ENCODE measurements around the gene SNX3. TPM values are rescaled to one million over a fixed set of nuclear protein-coding genes. Genes with fewer than 3 reads are reported as not detected.

Gene SNX3
- total and polyA plus RNA-seq, 9 donors, result 140 to 437 (median 180) TPM

- WGBS, 3 donors, result 92 to 96% (median 94%) methylated on average over 5 of the region's 5 CpGs
- TF ChIP-seq POLR2A (IDR thresholded peaks at IDR 0.05) (no peak), CTCF (IDR thresholded peaks at IDR 0.05) (no peak), EP300 (IDR thresholded peaks at IDR 0.05) (no peak)
- no peak for DNase-seq
- H3K27me3 ChIP-seq, result no peaks in the 10 kb centered on the region
- no peaks in the 10 kb centered on the region for H3K4me1 ChIP-seq (ENCODE audit: insufficient read depth)
- H3K4me3 ChIP-seq, result no peak overlapping the region
- no peak overlapping the region for H3K27ac ChIP-seq
- no peaks in the 10 kb centered on the region for H3K36me3 ChIP-seq
- H3K9me3 ChIP-seq, result no peaks in the 10 kb centered on the region
- intact Hi-C loops (cut with DNase I), result no loop called here
Observed at GRCh38 chr6:108302386-108302785, 41.5 kb upstream of the SNX3 start.

DNA sequence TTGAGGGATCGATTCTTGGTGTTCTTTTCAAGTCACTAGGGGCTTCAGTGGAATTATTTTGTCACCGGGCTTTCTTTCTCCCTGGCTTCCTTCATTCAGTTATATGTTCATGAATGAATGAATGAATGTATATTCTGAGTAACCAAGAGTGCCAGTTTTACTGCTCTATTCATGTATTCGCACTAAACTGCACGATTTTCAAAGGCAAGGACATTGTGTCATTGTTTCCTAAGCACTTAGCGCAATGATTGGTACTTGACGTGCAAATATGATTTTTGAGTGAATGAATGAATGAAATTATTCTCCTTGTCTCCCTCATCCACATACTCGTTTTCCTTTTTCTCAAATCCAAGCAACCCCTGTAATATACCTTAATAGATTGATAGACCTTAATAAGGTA, 34.8 kb upstream of the SNX3 start:
- H3K36me3 ChIP-seq, result no peaks in the 10 kb centered on the region
- 67 to 73% (median 67%) methylated on average over 7 of the region's 7 CpGs for WGBS, 3 donors
- H3K4me3 ChIP-seq, result peak overlapping the region; percentile 75
- H3K27me3 ChIP-seq, result no peaks in the 10 kb centered on the region
- H3K4me1 ChIP-seq (ENCODE audit: insufficient read depth), result peaks cover 6% of the 10 kb centered on the region
- no peaks in the 10 kb centered on the region for H3K9me3 ChIP-seq
- H3K27ac ChIP-seq, result no peak overlapping the region
- intact Hi-C loops (cut with DNase I), result loop anchor here in 1 of 4 donors (2.0 kb wide), 1 partner anchor 35 kb away; the partner anchor contains the start of gene SNX3
- TF ChIP-seq EP300 (IDR thresholded peaks at IDR 0.05), result no peak
- no peak for DNase-seq

GRCh38 chr6:108294727-108295625, 34.1 kb upstream of the SNX3 start, which contains the start of gene AFG1L:
TSS of gene AFG1L (plus strand) at chr6:108295054. CDS start at chr6:108295080, 26 bp downstream.
- TF ChIP-seq POLR2A (IDR thresholded peaks at IDR 0.05), result no peak
- TF ChIP-seq EP300 (IDR thresholded peaks at IDR 0.05), result no peak
- no peak for TF ChIP-seq CTCF (IDR thresholded peaks at IDR 0.05)
- peak within 1 kb of the TSS; percentile 75 for H3K4me3 ChIP-seq
- DNase-seq, result peak; percentile 88 to 93 (median 91)
- 1 to 2% (median 2%) methylated on average over 46 of the region's 46 CpGs for WGBS, 3 donors
- no peaks in the 10 kb centered on the region for H3K27me3 ChIP-seq
- peak within 1 kb of the TSS; percentile 39 to 59 for H3K27ac ChIP-seq
- intact Hi-C loops (cut with DNase I), result loop anchor here in 1 of 4 donors (2.0 kb wide), 1 partner anchor 34 kb away; the partner anchor contains the start of gene SNX3
- peaks cover 6% of the 10 kb centered on the region for H3K4me1 ChIP-seq (ENCODE audit: insufficient read depth)
- H3K9me3 ChIP-seq, result no peaks in the 10 kb centered on the region
- H3K36me3 ChIP-seq, result no peaks in the 10 kb centered on the region

DNA sequence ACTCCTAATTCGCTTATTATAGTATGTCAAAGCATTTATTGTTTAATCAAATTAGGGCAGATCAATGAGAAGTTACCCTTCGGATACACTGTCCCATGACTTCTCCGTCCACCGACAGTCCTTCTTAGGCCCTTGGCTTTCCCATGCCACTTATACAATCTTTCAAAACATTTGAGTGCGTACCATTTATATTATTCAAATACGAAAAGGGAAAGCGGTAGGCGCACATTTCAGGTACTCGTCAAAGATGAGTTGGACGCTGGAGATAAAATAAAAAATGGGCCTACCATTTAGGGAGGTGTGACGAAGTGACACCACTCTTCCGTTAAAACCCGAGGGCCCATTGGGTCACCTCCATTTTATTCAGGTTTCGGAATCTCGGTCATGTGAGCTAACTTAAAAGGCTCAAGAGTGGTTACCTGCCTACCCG, 33.5 kb upstream of the SNX3 start:
- Histone ChIP-seq H3K36me3 (no peaks in the 10 kb centered on the region), H3K27ac (peak overlapping the region; percentile 39 to 59), H3K27me3 (no peaks in the 10 kb centered on the region), H3K4me1 (ENCODE audit: insufficient read depth) (peaks cover 6% of the 10 kb centered on the region), H3K9me3 (no peaks in the 10 kb centered on the region), H3K4me3 (peak overlapping the region; percentile 75)
- DNase-seq, result peak in 1 of 5 donors; percentile 13
- intact Hi-C loops (cut with DNase I), result loop anchor here in 1 of 4 donors (2.0 kb wide), 1 partner anchor 34 kb away; the partner anchor contains the start of gene SNX3
- no peak for TF ChIP-seq CTCF (IDR thresholded peaks at IDR 0.05)
- TF ChIP-seq EP300 (IDR thresholded peaks at IDR 0.05), result no peak
- TF ChIP-seq POLR2A (IDR thresholded peaks at IDR 0.05), result no peak
- 30 to 31% (median 30%) methylated on average over 16 of the region's 16 CpGs for WGBS, 3 donors
